Esophagus squamous epithelium (tissue), 5 donors: ENCODE results near the gene PPP2R2C. TPM values are rescaled to one million over a fixed set of nuclear protein-coding genes. Genes with fewer than 3 reads are reported as not detected.

Experiments
- DNase-seq: peaks from one replicate; lab custom pipeline; 2025; lab: John Stamatoyannopoulos, UW
- H3K27ac ChIP-seq, 4 donors: fragments of 200-600 bp; sonication (generic); one replicate each; pipeline ENCODE4 v1.5.1; 2016 to 2019; ENCODE audit warnings: mild to moderate bottlenecking in 1 of 4
- H3K27me3 ChIP-seq, 4 donors: fragments of 200-600 bp; sonication (generic); 1 replicate in 3 of 4; 2 replicates in 1 of 4; pipeline versions ENCODE4 v1.5.1 to v1.6.0; 2017 to 2021; ENCODE audit warnings: antibody characterized with exemption in 1 of 4
- H3K36me3 ChIP-seq, 3 donors: fragments of 200-600 bp; sonication (generic); one replicate each; pipeline ENCODE4 v1.5.1; 2016 to 2019
- H3K4me1 ChIP-seq, 3 donors: fragments of 200-600 bp; sonication (generic); one replicate each; pipeline ENCODE4 v1.5.1; 2017 to 2019
- H3K4me3 ChIP-seq, 4 donors: fragments of 200-600 bp; sonication (generic); 1 replicate in 3 of 4; 2 replicates in 1 of 4; pipeline ENCODE4 v1.5.1; 2016 to 2019; ENCODE audit warnings: mild to moderate bottlenecking in 2 of 4, moderate library complexity in 1 of 4
- H3K9me3 ChIP-seq, 3 donors: fragments of 200-600 bp; sonication (generic); one replicate each; pipeline ENCODE4 v1.5.1; 2016 to 2019
- POLR2A ChIP-seq, 4 donors: fragments of 450-650 bp; IDR thresholded peaks; one replicate each; pipeline ENCODE4 v1.6.1; 2017; ENCODE audit warnings: antibody characterized with exemption in 4 of 4, mild to moderate bottlenecking in 4 of 4, moderate library complexity in 3 of 4
- WGBS, 2 donors: methylation state at CpG; one replicate each; pipeline ENCODE4 v1.1.5; 2018; 5-methylcytosine and 5-hydroxymethylcytosine counted together
- intact Hi-C: fragments of 100-400 bp; cut with DNase I; formaldehyde crosslinking; loops from one replicate; pipeline ENCODE4 v1.15.0; 2022
- total RNA-seq, 4 donors: library from RNA; depleted of rRNA; stranded (reverse); fragments of >200 nt; gene quantifications; one replicate each; pipeline ENCODE4 v1.1.0, GENCODE V29; 2016
- TF ChIP-seq, protein P1 (sequence below), 6 experiments: fragments of 450-650 bp in 4 of 6; fragments of 200-600 bp in 2 of 6; sonication (generic) in 2 of 6; IDR thresholded peaks; one replicate each; pipeline ENCODE4 v1.5.1; 2016 to 2019; ENCODE audit warnings: antibody characterized with exemption in 6 of 6, mild to moderate bottlenecking in 4 of 6, moderate library complexity in 4 of 6
- donor health status: DM: yes; HTN: yes; CAD: no.

The PPP2R2C gene
- total RNA-seq, 4 donors from 2014 or later, result 26.9 to 76.3 (median 53.7) TPM

DNA sequence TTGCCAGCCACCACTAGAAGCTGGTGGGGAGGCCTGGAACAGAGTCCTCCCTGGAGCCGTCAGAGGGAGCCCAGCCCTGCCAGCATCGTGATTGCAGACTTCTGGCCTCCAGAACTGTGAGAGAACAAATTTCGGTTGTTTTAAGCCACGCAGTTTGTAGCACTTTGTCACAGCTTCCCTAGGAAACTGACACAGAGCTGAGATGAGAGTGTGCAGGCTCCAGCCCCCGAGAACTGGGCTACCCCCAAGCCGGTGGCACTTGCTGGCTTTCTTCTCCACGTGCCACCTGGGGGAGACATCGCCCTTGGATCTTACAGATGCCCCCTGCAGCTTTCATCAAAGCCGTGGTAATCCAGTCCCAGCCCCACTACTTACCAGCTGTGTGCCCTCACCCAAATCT, 83.7 kb downstream of the PPP2R2C start:
- Histone ChIP-seq H3K27me3 (peaks cover 0 to 18% (median 0%) of the 10 kb centered on the region in 4 donors), H3K27ac (no peak overlapping the region), H3K9me3 (no peaks in the 10 kb centered on the region), H3K4me3 (no peak overlapping the region), H3K36me3 (no peaks in the 10 kb centered on the region), H3K4me1 (peaks cover 0 to 59% (median 17%) of the 10 kb centered on the region in 3 donors)
- WGBS, 2 donors, result 68 to 75% methylated on average over 5 to 9 of the region's 9 CpGs
- no peak for TF ChIP-seq POLR2A (IDR thresholded peaks at IDR 0.05)
- TF ChIP-seq, protein P1, sequence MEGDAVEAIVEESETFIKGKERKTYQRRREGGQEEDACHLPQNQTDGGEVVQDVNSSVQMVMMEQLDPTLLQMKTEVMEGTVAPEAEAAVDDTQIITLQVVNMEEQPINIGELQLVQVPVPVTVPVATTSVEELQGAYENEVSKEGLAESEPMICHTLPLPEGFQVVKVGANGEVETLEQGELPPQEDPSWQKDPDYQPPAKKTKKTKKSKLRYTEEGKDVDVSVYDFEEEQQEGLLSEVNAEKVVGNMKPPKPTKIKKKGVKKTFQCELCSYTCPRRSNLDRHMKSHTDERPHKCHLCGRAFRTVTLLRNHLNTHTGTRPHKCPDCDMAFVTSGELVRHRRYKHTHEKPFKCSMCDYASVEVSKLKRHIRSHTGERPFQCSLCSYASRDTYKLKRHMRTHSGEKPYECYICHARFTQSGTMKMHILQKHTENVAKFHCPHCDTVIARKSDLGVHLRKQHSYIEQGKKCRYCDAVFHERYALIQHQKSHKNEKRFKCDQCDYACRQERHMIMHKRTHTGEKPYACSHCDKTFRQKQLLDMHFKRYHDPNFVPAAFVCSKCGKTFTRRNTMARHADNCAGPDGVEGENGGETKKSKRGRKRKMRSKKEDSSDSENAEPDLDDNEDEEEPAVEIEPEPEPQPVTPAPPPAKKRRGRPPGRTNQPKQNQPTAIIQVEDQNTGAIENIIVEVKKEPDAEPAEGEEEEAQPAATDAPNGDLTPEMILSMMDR (IDR thresholded peaks at IDR 0.05), result no peak
- intact Hi-C loops, result no loop called here
- DNase-seq, result no peak

GRCh38 chr4:6387946-6388345, 84.5 kb downstream of the PPP2R2C start:
- intact Hi-C loops, result no loop called here
- 74 to 80% methylated on average over 2 to 5 of the region's 5 CpGs for WGBS, 2 donors
- Histone ChIP-seq H3K27ac (no peak overlapping the region), H3K27me3 (peaks cover 0 to 25% (median 0%) of the 10 kb centered on the region in 4 donors), H3K4me3 (no peak overlapping the region), H3K36me3 (no peaks in the 10 kb centered on the region), H3K4me1 (peaks cover 0 to 59% (median 15%) of the 10 kb centered on the region in 3 donors), H3K9me3 (no peaks in the 10 kb centered on the region)
- TF ChIP-seq, protein P1 (IDR thresholded peaks at IDR 0.05), result no peak
- no peak for TF ChIP-seq POLR2A (IDR thresholded peaks at IDR 0.05)
- no peak for DNase-seq

GRCh38 chr4:6386091-6386490, 86.3 kb downstream of the PPP2R2C start:
- no peaks in the 10 kb centered on the region for H3K36me3 ChIP-seq
- H3K4me1 ChIP-seq, result peaks cover 0 to 44% (median 7%) of the 10 kb centered on the region in 3 donors
- DNase-seq, result no peak
- H3K27me3 ChIP-seq, result peaks cover 0 to 34% (median 0%) of the 10 kb centered on the region in 4 donors
- 18 to 35% methylated on average over 7 of the region's 7 CpGs for WGBS, 2 donors
- TF ChIP-seq POLR2A (IDR thresholded peaks at IDR 0.05), result no peak
- TF ChIP-seq, protein P1 (IDR thresholded peaks at IDR 0.05), result no peak
- no peaks in the 10 kb centered on the region for H3K9me3 ChIP-seq
- intact Hi-C loops, result no loop called here
- H3K27ac ChIP-seq, result peak overlapping the region; percentile 21 to 75 (median 66)
- H3K4me3 ChIP-seq, result no peak overlapping the region

GRCh38 chr4:6385288-6385687, 87.1 kb downstream of the PPP2R2C start:
- Histone ChIP-seq H3K4me3 (no peak overlapping the region), H3K36me3 (no peaks in the 10 kb centered on the region), H3K4me1 (peaks cover 0 to 36% (median 7%) of the 10 kb centered on the region in 3 donors), H3K27ac (peak overlapping the region in 2 of 4 donors; percentile 74 to 75), H3K9me3 (no peaks in the 10 kb centered on the region), H3K27me3 (peaks cover 0 to 42% (median 0%) of the 10 kb centered on the region in 4 donors)
- 79 to 95% methylated on average over 2 of the region's 2 CpGs for WGBS, 2 donors
- DNase-seq, result no peak
- intact Hi-C loops, result no loop called here
- TF ChIP-seq, protein P1 (IDR thresholded peaks at IDR 0.05), result no peak

GRCh38 chr4:6384541-6384940, 87.9 kb downstream of the PPP2R2C start:
- Histone ChIP-seq H3K27ac (no peak overlapping the region), H3K36me3 (no peaks in the 10 kb centered on the region), H3K9me3 (no peaks in the 10 kb centered on the region), H3K4me1 (peaks cover 0 to 32% (median 7%) of the 10 kb centered on the region in 3 donors), H3K4me3 (no peak overlapping the region), H3K27me3 (peaks cover 0 to 46% (median 0%) of the 10 kb centered on the region in 4 donors)
- intact Hi-C loops, result no loop called here
- TF ChIP-seq, protein P1 (IDR thresholded peaks at IDR 0.05), result no peak
- no peak for TF ChIP-seq POLR2A (IDR thresholded peaks at IDR 0.05)
- no peak for DNase-seq
- 61 to 82% methylated on average over 3 of the region's 3 CpGs for WGBS, 2 donors
